ENCODE measurements around the gene ARPC3.
"Not testable (repeated sequence)": the region's sequence is repeated elsewhere in the genome, so short reads cannot be mapped to it uniquely, and the experiment has no call there.

- TF ChIP-seq CTCF (IDR thresholded peaks at IDR 0.05 in 2 of 3, conservative IDR thresholded peaks at IDR 0.05 in 1 of 3; ENCODE audit: borderline replicate concordance in 1 of 3, insufficient read depth in 1 of 3, low read depth in 2 of 3, low read length in 2 of 3); SP1 (IDR thresholded peaks at IDR 0.05; ENCODE audit: low read depth); MAX (IDR thresholded peaks at IDR 0.05); EZH2 (IDR thresholded peaks at IDR 0.05); REST (IDR thresholded peaks at IDR 0.05; ENCODE audit: low read depth); JUND (IDR thresholded peaks at IDR 0.05): not testable (repeated sequence)
These were observed 40.1 kb downstream of the ARPC3 start for GRCh38 chr12:110410086-110410485.
